Body of pancreas (tissue), 4 donors: ENCODE results near the gene TPGS2.

Source experiments
- POLR2A ChIP-seq, 3 donors: fragments of 450-650 bp; IDR thresholded peaks; one replicate each; pipeline ENCODE4 v1.6.1; 2016; ENCODE audit warnings: antibody characterized with exemption in 3 of 3, mild to moderate bottlenecking in 2 of 3
- TF ChIP-seq, protein P1 (sequence below), 7 experiments: fragments of 450-650 bp in 4 of 7; fragments of 200-600 bp in 3 of 7; sonication (generic) in 3 of 7; IDR thresholded peaks; one replicate each; pipeline ENCODE4 v1.5.1; 2016 to 2019; ENCODE audit warnings: antibody characterized with exemption in 7 of 7

DNA sequence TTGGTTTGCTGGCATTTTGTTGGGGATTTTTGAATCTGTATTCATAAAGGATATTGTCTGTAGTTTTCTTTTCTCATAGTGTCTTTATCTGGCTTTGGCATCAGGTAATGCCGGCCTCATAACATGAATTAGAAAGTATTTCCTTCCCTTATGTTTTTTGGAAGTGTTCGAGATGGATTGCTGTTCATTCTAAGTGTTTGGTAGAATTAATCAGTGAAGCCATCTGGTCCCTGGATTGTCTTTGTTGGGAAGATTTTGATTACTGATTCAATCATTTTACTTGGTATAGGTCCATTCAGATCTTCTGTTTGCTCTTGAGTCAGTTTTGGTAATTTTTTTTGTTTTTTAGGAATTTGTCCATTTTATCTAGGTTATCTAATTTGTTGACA lies 22.4 kb upstream of the TPGS2 start:
- TF ChIP-seq, protein P1, sequence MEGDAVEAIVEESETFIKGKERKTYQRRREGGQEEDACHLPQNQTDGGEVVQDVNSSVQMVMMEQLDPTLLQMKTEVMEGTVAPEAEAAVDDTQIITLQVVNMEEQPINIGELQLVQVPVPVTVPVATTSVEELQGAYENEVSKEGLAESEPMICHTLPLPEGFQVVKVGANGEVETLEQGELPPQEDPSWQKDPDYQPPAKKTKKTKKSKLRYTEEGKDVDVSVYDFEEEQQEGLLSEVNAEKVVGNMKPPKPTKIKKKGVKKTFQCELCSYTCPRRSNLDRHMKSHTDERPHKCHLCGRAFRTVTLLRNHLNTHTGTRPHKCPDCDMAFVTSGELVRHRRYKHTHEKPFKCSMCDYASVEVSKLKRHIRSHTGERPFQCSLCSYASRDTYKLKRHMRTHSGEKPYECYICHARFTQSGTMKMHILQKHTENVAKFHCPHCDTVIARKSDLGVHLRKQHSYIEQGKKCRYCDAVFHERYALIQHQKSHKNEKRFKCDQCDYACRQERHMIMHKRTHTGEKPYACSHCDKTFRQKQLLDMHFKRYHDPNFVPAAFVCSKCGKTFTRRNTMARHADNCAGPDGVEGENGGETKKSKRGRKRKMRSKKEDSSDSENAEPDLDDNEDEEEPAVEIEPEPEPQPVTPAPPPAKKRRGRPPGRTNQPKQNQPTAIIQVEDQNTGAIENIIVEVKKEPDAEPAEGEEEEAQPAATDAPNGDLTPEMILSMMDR (IDR thresholded peaks at IDR 0.05): no peak
- TF ChIP-seq POLR2A (IDR thresholded peaks at IDR 0.05): no peak
